Measurements from ENCODE around the gene STPG1. TPM values are rescaled to one million over a fixed set of nuclear protein-coding genes. Genes with fewer than 3 reads are reported as not detected.

The STPG1 gene
- total RNA-seq, 1 donor from 2014 or later: 10.0 TPM

DNA sequence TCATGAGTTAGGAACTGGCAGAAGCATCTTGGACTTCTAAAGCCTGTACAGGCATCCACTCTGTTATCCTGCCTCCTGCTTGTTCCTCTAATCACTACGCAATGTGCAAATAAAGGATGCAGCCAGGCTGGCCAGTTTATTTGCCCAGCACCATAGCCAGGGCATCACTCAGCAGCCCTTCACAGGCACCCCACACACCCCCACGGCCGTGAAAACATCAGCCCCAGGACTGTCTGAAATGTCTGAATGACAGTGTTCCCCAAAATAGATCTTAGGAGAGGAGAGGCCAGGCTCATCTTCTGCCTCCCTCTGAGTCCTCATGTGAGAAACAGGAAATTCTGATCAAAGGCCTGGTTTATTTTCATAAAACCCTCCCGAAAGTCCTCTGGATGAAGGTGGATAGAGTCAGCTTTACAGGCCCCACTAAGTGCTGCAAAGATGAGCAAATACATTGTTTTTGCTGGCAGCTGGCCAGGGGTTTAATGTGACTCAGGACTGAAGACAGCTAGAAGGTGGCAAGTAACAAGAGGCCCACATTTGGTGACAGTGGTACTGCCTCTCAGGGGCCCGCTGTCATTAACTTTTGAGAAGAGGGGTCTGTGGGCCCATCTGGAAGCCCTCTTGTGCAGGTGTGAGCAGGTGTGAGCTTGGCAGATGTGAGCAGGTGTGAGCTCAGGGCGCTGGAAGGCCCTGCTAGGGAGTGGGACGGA lies 61.5 kb downstream of the STPG1 start:
- TF ChIP-seq CTCF (IDR thresholded peaks at IDR 0.05; ENCODE audit: unreplicated experiment): no peak
- no peaks in the 10 kb centered on the region for H3K4me1 Mint-ChIP-seq (ENCODE audit: unreplicated experiment)
- no peak for DNase-seq (ENCODE audit: low spot score)
- H3K27me3 Mint-ChIP-seq (ENCODE audit: unreplicated experiment): peaks cover 2% of the 10 kb centered on the region
- H3K27ac Mint-ChIP-seq (ENCODE audit: unreplicated experiment): no peak overlapping the region
- H3K4me3 Mint-ChIP-seq (ENCODE audit: unreplicated experiment): no peak overlapping the region
- no peaks in the 10 kb centered on the region for H3K36me3 Mint-ChIP-seq (ENCODE audit: low read depth, unreplicated experiment)
- no peaks in the 10 kb centered on the region for H3K9me3 Mint-ChIP-seq (ENCODE audit: unreplicated experiment)

DNA sequence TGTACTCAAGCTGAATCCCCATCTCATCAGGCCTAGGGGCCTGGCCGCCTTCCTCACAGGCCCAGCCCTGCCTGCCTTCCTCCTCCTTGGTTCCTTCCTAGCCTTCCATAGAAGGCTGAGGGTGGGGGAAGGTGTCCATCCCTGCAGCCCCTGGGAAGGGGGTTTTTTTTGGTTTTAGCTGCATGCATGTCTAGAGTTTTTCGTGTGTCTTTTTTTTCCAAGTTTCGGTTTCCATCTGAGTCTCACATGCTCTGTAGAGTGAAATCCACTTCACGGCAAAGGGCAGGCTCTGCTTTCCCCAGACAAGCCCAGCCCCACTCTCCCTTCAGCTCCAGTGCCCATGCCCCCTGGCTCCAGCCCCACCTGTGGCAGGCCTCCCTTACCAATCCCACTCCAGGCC lies 62.3 kb downstream of the STPG1 start:
- Mint-ChIP-seq H3K4me3 (ENCODE audit: unreplicated experiment) (no peak overlapping the region), H3K4me1 (ENCODE audit: unreplicated experiment) (no peaks in the 10 kb centered on the region), H3K27me3 (ENCODE audit: unreplicated experiment) (peaks cover 2% of the 10 kb centered on the region), H3K27ac (ENCODE audit: unreplicated experiment) (no peak overlapping the region), H3K36me3 (ENCODE audit: low read depth, unreplicated experiment) (no peaks in the 10 kb centered on the region), H3K9me3 (ENCODE audit: unreplicated experiment) (no peaks in the 10 kb centered on the region)
- DNase-seq (ENCODE audit: low spot score): no peak
- no peak for TF ChIP-seq CTCF (IDR thresholded peaks at IDR 0.05; ENCODE audit: unreplicated experiment)

- Mint-ChIP-seq H3K27me3 (ENCODE audit: unreplicated experiment) (peaks cover 2% of the 10 kb centered on the region), H3K9me3 (ENCODE audit: unreplicated experiment) (no peaks in the 10 kb centered on the region), H3K4me1 (ENCODE audit: unreplicated experiment) (no peaks in the 10 kb centered on the region), H3K36me3 (ENCODE audit: low read depth, unreplicated experiment) (no peaks in the 10 kb centered on the region), H3K4me3 (ENCODE audit: unreplicated experiment) (no peak overlapping the region), H3K27ac (ENCODE audit: unreplicated experiment) (no peak overlapping the region)
- no peak for TF ChIP-seq CTCF (IDR thresholded peaks at IDR 0.05; ENCODE audit: unreplicated experiment)
- DNase-seq (ENCODE audit: low spot score): no peak
Observed at GRCh38 chr1:24349891-24350290, 63.7 kb downstream of the STPG1 start.

DNA sequence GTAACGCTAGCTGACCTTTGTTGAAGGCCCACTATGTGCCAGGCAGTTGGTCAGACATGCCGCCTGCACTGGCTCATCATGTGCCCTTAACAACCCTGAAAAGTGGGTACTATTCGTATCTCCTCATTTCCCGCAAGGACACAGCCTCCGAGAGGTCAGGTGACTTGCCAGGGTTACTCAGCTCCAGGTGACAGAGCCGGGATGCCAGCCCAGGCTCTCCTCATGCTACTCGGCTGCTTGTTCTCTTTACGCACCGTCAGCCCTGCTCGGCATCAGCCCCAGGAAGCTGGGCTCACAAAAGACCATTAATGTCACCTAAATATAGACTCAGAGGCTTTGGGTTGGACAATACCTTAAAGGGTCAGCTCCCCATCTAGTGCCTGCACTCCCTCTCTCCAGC lies 65.4 kb downstream of the STPG1 start:
- Mint-ChIP-seq H3K27ac (ENCODE audit: unreplicated experiment) (no peak overlapping the region), H3K4me3 (ENCODE audit: unreplicated experiment) (no peak overlapping the region), H3K36me3 (ENCODE audit: low read depth, unreplicated experiment) (no peaks in the 10 kb centered on the region), H3K4me1 (ENCODE audit: unreplicated experiment) (no peaks in the 10 kb centered on the region), H3K9me3 (ENCODE audit: unreplicated experiment) (no peaks in the 10 kb centered on the region), H3K27me3 (ENCODE audit: unreplicated experiment) (no peaks in the 10 kb centered on the region)
- no peak for DNase-seq (ENCODE audit: low spot score)
- TF ChIP-seq CTCF (IDR thresholded peaks at IDR 0.05; ENCODE audit: unreplicated experiment): no peak

GRCh38 chr1:24347159-24347934 lies 66.2 kb downstream of the STPG1 start:
- no peak for TF ChIP-seq CTCF (IDR thresholded peaks at IDR 0.05; ENCODE audit: unreplicated experiment)
- no peak for DNase-seq (ENCODE audit: low spot score)
- peaks cover 1% of the 10 kb centered on the region for H3K27me3 Mint-ChIP-seq (ENCODE audit: unreplicated experiment)
- H3K27ac Mint-ChIP-seq (ENCODE audit: unreplicated experiment): no peak overlapping the region
- no peak overlapping the region for H3K4me3 Mint-ChIP-seq (ENCODE audit: unreplicated experiment)
- no peaks in the 10 kb centered on the region for H3K9me3 Mint-ChIP-seq (ENCODE audit: unreplicated experiment)
- no peaks in the 10 kb centered on the region for H3K4me1 Mint-ChIP-seq (ENCODE audit: unreplicated experiment)
- no peaks in the 10 kb centered on the region for H3K36me3 Mint-ChIP-seq (ENCODE audit: low read depth, unreplicated experiment)

Data from endothelial cell (in vitro differentiated cells).